Endodermal cell (in vitro differentiated cells): ENCODE results near the gene THSD4. TPM values are rescaled to one million over a fixed set of nuclear protein-coding genes. Genes with fewer than 3 reads are reported as not detected.

Experiments used
- DNase-seq: peaks from one replicate; pipeline ENCODE4 v3.0.0-alpha.2; 2017
- H3K27ac ChIP-seq: 2 replicates; pipeline ENCODE4 v1.5.1; 2013; ENCODE audit warnings: mild to moderate bottlenecking, low read depth, low read length, moderate library complexity
- H3K27me3 ChIP-seq: 2 replicates; pipeline ENCODE4 v1.6.1; 2013; ENCODE audit warnings: mild to moderate bottlenecking, low read length, moderate library complexity; ENCODE audit not compliant: insufficient read depth, control insufficient read depth, poor library complexity, severe bottlenecking
- H3K36me3 ChIP-seq: 2 replicates; pipeline ENCODE4 v1.7.0; 2013; ENCODE audit warnings: mild to moderate bottlenecking, low read length, moderate library complexity; ENCODE audit not compliant: control insufficient read depth, insufficient read depth
- H3K4me1 ChIP-seq: one replicate; pipeline ENCODE4 v1.7.0; 2013; ENCODE audit warnings: low read length; ENCODE audit not compliant: control insufficient read depth, insufficient read depth
- H3K4me3 ChIP-seq: 2 replicates; pipeline ENCODE4 v1.5.1; 2013; ENCODE audit warnings: mild to moderate bottlenecking, low read length, moderate library complexity
- H3K9ac ChIP-seq: 2 replicates; pipeline ENCODE4 v1.6.1; 2013; ENCODE audit warnings: mild to moderate bottlenecking, low read length, moderate library complexity; ENCODE audit not compliant: poor library complexity, severe bottlenecking; ENCODE audit errors: extremely low read depth
- H3K9me3 ChIP-seq: 2 replicates; pipeline ENCODE4 v1.6.1; 2013; ENCODE audit warnings: mild to moderate bottlenecking, low read length, moderate library complexity; ENCODE audit not compliant: control insufficient read depth
- H3K27ac Mint-ChIP-seq: 2 replicates; pipeline ENCODE4 v1.8.0; 2020; ENCODE audit warnings: mixed read lengths
- H3K27me3 Mint-ChIP-seq: 2 replicates; pipeline ENCODE4 v1.8.0; 2021; ENCODE audit warnings: mild to moderate bottlenecking, mixed read lengths; ENCODE audit not compliant: insufficient read depth
- H3K36me3 Mint-ChIP-seq: 2 replicates; pipeline ENCODE4 v1.8.0; 2020; ENCODE audit warnings: low read depth, mixed read lengths
- H3K4me1 Mint-ChIP-seq: 2 replicates; pipeline ENCODE4 v1.8.0; 2020; ENCODE audit warnings: mixed read lengths
- H3K4me3 Mint-ChIP-seq: 2 replicates; pipeline ENCODE4 v1.8.0; 2020; ENCODE audit warnings: mild to moderate bottlenecking, moderate library complexity, mixed read lengths
- H3K9me3 Mint-ChIP-seq: 2 replicates; pipeline ENCODE4 v1.8.0; 2020; ENCODE audit warnings: mild to moderate bottlenecking, mixed read lengths
- CTCF ChIP-seq: fragments of 200-600 bp; sonication (generic); conservative IDR thresholded peaks from 2 replicates; pipeline ENCODE4 v1.5.0; 2021; ENCODE audit warnings: antibody characterized with exemption, mild to moderate bottlenecking
- WGBS, 2 experiments: methylation state at CpG; one replicate each; pipeline versions ENCODE4 v1.1.5 to v1.1.7; 2013; ENCODE audit warnings: missing lambda C conversion rate in 2 of 2, mixed read lengths in 1 of 2; ENCODE audit not compliant: insufficient coverage in 1 of 2, insufficient read length in 1 of 2; 5-methylcytosine and 5-hydroxymethylcytosine counted together
- total RNA-seq, 2 donors: library from RNA; stranded (reverse); fragmentation: NEBNext Ultra II Directional in 1 of 2; extraction: Animal tissue kit (Norgen Biotek cat#: 25700) in 1 of 2; gene quantifications; 2 replicates in 1 of 2; 3 replicates in 1 of 2; pipeline ENCODE4 v1.2.1, GENCODE V29; 2021

The THSD4 gene
- total RNA-seq, 2 donors from 2014 or later: 4.6 to 5.4 TPM

- peaks cover 3% of the 10 kb centered on the region for H3K9me3 ChIP-seq
- H3K4me3 ChIP-seq: no peak overlapping the region
- H3K9ac ChIP-seq: no peak overlapping the region
- no peaks in the 10 kb centered on the region for H3K27me3 ChIP-seq
- peaks cover 4% of the 10 kb centered on the region for H3K9me3 Mint-ChIP-seq
- TF ChIP-seq CTCF: no peak
- DNase-seq: no peak
- H3K36me3 Mint-ChIP-seq: no peaks in the 10 kb centered on the region
- H3K36me3 ChIP-seq: no peaks in the 10 kb centered on the region
- no peak overlapping the region for H3K27ac Mint-ChIP-seq
- H3K4me1 Mint-ChIP-seq: no peaks in the 10 kb centered on the region
- no peaks in the 10 kb centered on the region for H3K27me3 Mint-ChIP-seq
- no peak overlapping the region for H3K27ac ChIP-seq
- WGBS, 2 experiments: 96 to 97% methylated on average over 4 to 6 of the region's 6 CpGs
- no peaks in the 10 kb centered on the region for H3K4me1 ChIP-seq
- no peak overlapping the region for H3K4me3 Mint-ChIP-seq
These were observed 187.7 kb downstream of the THSD4 start for GRCh38 chr15:71302861-71303410.

- Mint-ChIP-seq H3K27ac (no peak overlapping the region), H3K4me1 (no peaks in the 10 kb centered on the region), H3K9me3 (peaks cover 9% of the 10 kb centered on the region), H3K27me3 (no peaks in the 10 kb centered on the region), H3K36me3 (no peaks in the 10 kb centered on the region), H3K4me3 (no peak overlapping the region)
- no peak overlapping the region for H3K9ac ChIP-seq
- no peak for TF ChIP-seq CTCF
- no peak for DNase-seq
- peaks cover 5% of the 10 kb centered on the region for H3K9me3 ChIP-seq
- 94 to 100% methylated on average over 2 of the region's 2 CpGs for WGBS, 2 experiments
- H3K27ac ChIP-seq: no peak overlapping the region
- H3K27me3 ChIP-seq: no peaks in the 10 kb centered on the region
- H3K4me3 ChIP-seq: no peak overlapping the region
- no peaks in the 10 kb centered on the region for H3K36me3 ChIP-seq
- H3K4me1 ChIP-seq: no peaks in the 10 kb centered on the region
These were observed 188.7 kb downstream of the THSD4 start for GRCh38 chr15:71303977-71304376.

- no peak overlapping the region for H3K9ac ChIP-seq
- Mint-ChIP-seq H3K4me3 (no peak overlapping the region), H3K27ac (no peak overlapping the region), H3K36me3 (no peaks in the 10 kb centered on the region), H3K9me3 (peaks cover 9% of the 10 kb centered on the region), H3K4me1 (no peaks in the 10 kb centered on the region), H3K27me3 (no peaks in the 10 kb centered on the region)
- no peaks in the 10 kb centered on the region for H3K27me3 ChIP-seq
- no peaks in the 10 kb centered on the region for H3K4me1 ChIP-seq
- TF ChIP-seq CTCF: no peak
- no peak overlapping the region for H3K27ac ChIP-seq
- no peaks in the 10 kb centered on the region for H3K36me3 ChIP-seq
- H3K9me3 ChIP-seq: peaks cover 5% of the 10 kb centered on the region
- DNase-seq: no peak
- WGBS, 2 experiments: 90 to 94% methylated on average over 2 to 4 of the region's 4 CpGs
- no peak overlapping the region for H3K4me3 ChIP-seq
These were observed 189.4 kb downstream of the THSD4 start for GRCh38 chr15:71304681-71305080.
